K562 (cell line): ENCODE data around the gene SLC10A3. TPM values are rescaled to one million over a fixed set of nuclear protein-coding genes. Genes with fewer than 3 reads are reported as not detected.

ENCODE experiments used
- FOSL1 ChIP-seq: fragments of 200-800 bp; sonication (Bioruptor generic); conservative IDR thresholded peaks from 2 replicates; pipeline ENCODE4 v1.6.1; 2016; ENCODE audit warnings: missing genetic modification characterization, missing compliant biosample characterization
- PTTG1 ChIP-seq: fragments of 450-650 bp; IDR thresholded peaks from 2 replicates; pipeline ENCODE4 v1.6.1; 2016; ENCODE audit warnings: low read depth, mild to moderate bottlenecking, missing genetic modification characterization, missing compliant biosample characterization
- SMAD1 ChIP-seq: fragments of 150-350 bp; IDR thresholded peaks from 2 replicates; pipeline ENCODE4 v1.6.1; 2014; ENCODE audit warnings: low read length, low read depth; ENCODE audit not compliant: partially characterized antibody
- SMC3 ChIP-seq: conservative IDR thresholded peaks from 2 replicates; pipeline ENCODE4 v1.6.1; 2011; ENCODE audit warnings: low read depth, low read length, improper control_type of control experiment; ENCODE audit not compliant: insufficient read depth
- TCFL5 ChIP-seq: fragments of 250-450 bp; sonication (Bioruptor Pico); conservative IDR thresholded peaks from 2 replicates; pipeline ENCODE4 v1.6.1; 2021; ENCODE audit warnings: mild to moderate bottlenecking, moderate library complexity, matching md5 sums
- ZNF785 ChIP-seq: fragments of 250-450 bp; sonication (Bioruptor Pico); IDR thresholded peaks from 2 replicates; pipeline ENCODE4 v1.4.0; 2020; ENCODE audit warnings: mild to moderate bottlenecking
- polyA plus RNA-seq, 8 experiments: library from polyadenylated mRNA; depleted of rRNA in 4 of 8; stranded (reverse) in 5 of 8; unstranded in 3 of 8; fragments of >200 nt; fragmentation: Nextera tagmentation in 2 of 8; fragmentation: Illumina TruSeq in 1 of 8; extraction: Ambion mirVana in 2 of 8; extraction: Trizol in 1 of 8; gene quantifications; 2 replicates each; pipeline versions ENCODE4 v1.2.1 to v1.2.3, GENCODE V29; 2011 to 2014; ENCODE audit warnings: inconsistent platforms in 1 of 8, missing spikeins in 1 of 8
- total RNA-seq, 7 experiments: library from RNA; depleted of rRNA in 6 of 7; stranded (reverse); fragments of >200 nt in 6 of 7; fragmentation: Illumina TruSeq in 2 of 7; extraction: Trizol in 2 of 7; gene quantifications; 2 replicates each; pipeline versions ENCODE4 v1.2.1 to v1.2.3, GENCODE V29; 2011 to 2021; ENCODE audit warnings: low replicate concordance in 1 of 7
- TF ChIP-seq, protein P1 (sequence below): sonication (generic); formaldehyde crosslinking; IDR thresholded peaks from 2 replicates; pipeline ENCODE4 v1.8.1; 2023; ENCODE audit warnings: mild to moderate bottlenecking, missing genetic modification reagents
- TF ChIP-seq, protein P2 (sequence below): IDR thresholded peaks from 2 replicates; pipeline ENCODE4 v1.6.1; 2014; ENCODE audit warnings: antibody characterized with exemption
- TF ChIP-seq, protein P3 (sequence below), 2 experiments: fragments of 450-650 bp; IDR thresholded peaks; 2 replicates each; pipeline ENCODE4 v1.6.1; 2016; ENCODE audit warnings: mild to moderate bottlenecking in 2 of 2, borderline replicate concordance in 1 of 2, low read depth in 1 of 2, moderate library complexity in 1 of 2
- TF ChIP-seq, protein P4 (sequence below): fragments of 450-650 bp; IDR thresholded peaks from 2 replicates; pipeline ENCODE4 v1.6.1; 2016; ENCODE audit warnings: missing biosample characterization, missing genetic modification characterization

The SLC10A3 gene
- total and polyA plus RNA-seq, 9 of the 15 experiments (the other 6 are each of a cell fraction or from before 2014, with no cell fraction given), result 5.2 to 30.6 (median 16.7) TPM

DNA sequence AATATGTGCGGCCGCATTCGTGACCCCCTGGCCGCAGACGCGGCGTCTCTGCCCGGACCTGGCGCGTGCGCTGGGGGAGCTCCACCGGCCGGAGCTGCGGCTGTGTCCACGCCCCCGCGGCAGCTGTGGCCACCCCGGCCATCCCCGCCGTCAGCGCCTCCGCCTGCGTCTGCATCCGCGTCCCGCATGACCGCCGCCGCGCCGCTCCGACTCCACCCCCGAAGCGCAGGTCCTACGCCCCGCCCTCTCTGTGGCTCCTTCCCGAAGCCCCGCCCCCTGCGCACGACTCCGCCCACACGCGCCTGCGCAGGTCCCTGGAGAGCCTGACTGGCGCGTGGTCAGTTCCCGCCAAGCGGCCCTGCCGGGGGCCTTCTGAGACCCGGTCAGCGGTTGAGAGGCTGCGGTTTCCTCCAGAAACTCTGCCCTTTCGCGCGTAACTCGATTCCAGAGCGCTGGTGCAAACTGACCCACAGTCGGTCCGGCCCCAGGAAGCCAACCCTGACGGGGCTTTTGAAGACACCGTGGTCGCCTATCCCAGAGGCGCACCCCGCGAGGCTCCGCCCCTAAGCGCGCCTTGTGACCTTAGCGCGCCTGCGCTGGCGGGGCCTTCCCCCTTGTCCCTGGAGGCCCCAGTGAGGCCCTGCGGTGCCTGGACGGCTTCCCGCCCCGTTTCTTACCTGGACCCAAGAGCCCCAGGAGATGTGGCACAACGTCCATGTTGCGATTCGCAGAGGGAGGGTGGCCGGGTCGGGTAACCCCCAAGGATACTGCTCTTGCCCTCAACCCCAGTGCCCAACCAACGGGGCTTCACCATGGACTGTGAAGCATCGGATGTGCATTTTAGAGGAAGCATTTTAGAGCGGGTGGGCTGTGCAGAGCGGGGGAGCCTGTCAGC is 11.5 kb downstream of the SLC10A3 start, which contains the start of gene LAGE3 (continued):
- TF ChIP-seq, protein P1, sequence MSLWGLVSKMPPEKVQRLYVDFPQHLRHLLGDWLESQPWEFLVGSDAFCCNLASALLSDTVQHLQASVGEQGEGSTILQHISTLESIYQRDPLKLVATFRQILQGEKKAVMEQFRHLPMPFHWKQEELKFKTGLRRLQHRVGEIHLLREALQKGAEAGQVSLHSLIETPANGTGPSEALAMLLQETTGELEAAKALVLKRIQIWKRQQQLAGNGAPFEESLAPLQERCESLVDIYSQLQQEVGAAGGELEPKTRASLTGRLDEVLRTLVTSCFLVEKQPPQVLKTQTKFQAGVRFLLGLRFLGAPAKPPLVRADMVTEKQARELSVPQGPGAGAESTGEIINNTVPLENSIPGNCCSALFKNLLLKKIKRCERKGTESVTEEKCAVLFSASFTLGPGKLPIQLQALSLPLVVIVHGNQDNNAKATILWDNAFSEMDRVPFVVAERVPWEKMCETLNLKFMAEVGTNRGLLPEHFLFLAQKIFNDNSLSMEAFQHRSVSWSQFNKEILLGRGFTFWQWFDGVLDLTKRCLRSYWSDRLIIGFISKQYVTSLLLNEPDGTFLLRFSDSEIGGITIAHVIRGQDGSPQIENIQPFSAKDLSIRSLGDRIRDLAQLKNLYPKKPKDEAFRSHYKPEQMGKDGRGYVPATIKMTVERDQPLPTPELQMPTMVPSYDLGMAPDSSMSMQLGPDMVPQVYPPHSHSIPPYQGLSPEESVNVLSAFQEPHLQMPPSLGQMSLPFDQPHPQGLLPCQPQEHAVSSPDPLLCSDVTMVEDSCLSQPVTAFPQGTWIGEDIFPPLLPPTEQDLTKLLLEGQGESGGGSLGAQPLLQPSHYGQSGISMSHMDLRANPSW (CRISPR knock-in tag), result no peak
- TF ChIP-seq, protein P2, sequence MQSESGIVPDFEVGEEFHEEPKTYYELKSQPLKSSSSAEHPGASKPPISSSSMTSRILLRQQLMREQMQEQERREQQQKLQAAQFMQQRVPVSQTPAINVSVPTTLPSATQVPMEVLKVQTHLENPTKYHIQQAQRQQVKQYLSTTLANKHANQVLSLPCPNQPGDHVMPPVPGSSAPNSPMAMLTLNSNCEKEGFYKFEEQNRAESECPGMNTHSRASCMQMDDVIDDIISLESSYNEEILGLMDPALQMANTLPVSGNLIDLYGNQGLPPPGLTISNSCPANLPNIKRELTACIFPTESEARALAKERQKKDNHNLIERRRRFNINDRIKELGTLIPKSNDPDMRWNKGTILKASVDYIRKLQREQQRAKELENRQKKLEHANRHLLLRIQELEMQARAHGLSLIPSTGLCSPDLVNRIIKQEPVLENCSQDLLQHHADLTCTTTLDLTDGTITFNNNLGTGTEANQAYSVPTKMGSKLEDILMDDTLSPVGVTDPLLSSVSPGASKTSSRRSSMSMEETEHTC, result peak; percentile 45; the same call in 1 of the 2 replicates
- TF ChIP-seq, protein P3, sequence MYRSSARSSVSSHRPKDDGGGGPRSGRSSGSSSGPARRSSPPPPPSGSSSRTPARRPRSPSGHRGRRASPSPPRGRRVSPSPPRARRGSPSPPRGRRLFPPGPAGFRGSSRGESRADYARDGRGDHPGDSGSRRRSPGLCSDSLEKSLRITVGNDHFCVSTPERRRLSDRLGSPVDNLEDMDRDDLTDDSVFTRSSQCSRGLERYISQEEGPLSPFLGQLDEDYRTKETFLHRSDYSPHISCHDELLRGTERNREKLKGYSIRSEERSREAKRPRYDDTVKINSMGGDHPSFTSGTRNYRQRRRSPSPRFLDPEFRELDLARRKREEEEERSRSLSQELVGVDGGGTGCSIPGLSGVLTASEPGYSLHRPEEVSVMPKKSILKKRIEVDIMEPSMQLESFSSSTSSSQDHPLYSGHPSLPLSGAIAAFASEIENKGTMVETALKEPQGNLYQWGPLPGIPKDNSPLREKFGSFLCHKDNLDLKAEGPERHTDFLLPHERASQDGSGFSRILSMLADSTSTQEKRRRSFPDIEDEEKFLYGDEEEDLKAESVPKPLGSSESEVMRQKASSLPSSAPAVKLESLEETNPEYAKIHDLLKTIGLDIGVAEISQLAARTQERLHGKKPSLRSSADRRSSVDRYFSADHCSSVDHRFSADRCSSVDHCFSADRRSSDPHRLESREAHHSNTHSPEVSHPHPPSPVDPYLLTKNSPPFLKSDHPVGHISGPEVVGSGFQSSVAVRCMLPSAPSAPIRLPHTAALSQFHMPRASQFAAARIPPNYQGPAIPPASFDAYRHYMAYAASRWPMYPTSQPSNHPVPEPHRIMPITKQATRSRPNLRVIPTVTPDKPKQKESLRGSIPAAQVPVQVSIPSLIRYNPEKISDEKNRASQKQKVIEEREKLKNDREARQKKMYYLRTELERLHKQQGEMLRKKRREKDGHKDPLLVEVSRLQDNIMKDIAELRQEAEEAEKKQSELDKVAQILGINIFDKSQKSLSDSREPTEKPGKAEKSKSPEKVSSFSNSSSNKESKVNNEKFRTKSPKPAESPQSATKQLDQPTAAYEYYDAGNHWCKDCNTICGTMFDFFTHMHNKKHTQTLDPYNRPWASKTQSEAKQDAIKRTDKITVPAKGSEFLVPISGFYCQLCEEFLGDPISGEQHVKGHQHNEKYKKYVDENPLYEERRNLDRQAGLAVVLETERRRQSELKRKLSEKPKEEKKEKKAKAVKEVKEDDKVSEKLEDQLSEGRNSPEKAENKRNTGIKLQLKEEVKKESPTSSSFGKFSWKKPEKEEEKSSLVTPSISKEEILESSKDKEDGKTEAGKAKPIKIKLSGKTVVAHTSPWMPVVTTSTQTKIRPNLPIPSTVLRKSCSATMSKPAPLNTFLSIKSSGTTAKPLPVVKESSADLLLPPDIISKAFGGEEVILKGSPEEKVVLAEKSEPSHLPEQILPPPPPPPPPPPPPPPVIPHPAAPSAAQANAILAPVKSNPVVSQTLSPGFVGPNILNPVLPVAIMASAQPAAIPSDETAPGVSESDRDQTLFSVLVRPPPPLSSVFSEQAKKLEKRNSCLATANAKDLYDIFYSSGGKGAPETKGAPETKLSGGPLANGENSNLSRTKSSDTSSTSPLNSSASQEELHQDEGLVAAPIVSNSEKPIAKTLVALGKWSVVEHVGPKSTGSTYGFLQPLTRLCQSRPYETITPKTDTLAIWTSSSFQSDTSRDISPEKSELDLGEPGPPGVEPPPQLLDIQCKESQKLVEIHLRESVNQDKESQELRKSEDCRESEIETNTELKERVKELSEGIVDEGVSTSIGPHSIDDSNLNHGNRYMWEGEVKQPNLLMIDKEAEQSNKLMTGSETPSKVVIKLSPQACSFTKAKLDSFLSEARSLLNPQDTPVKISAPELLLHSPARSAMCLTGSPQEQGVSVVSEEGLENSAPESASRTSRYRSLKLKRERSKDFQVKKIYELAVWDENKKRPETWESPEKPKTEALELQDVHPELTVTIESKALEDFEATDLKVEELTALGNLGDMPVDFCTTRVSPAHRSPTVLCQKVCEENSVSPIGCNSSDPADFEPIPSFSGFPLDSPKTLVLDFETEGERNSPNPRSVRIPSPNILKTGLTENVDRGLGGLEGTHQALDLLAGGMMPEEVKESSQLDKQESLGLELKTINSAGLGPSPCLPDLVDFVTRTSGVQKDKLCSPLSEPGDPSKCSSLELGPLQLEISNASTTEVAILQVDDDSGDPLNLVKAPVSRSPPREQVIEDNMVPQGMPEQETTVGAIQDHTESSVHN (IDR thresholded peaks at IDR 0.05; ENCODE audit: borderline replicate concordance in 1 of 2, low read depth in 1 of 2), result no peak
- TF ChIP-seq TCFL5 (no peak), ZNF785 (CRISPR knock-in tag) (no peak), PTTG1 (tag) (no peak), FOSL1 (no peak), SMC3 (no peak), SMAD1 (no peak)
- TF ChIP-seq, protein P4, sequence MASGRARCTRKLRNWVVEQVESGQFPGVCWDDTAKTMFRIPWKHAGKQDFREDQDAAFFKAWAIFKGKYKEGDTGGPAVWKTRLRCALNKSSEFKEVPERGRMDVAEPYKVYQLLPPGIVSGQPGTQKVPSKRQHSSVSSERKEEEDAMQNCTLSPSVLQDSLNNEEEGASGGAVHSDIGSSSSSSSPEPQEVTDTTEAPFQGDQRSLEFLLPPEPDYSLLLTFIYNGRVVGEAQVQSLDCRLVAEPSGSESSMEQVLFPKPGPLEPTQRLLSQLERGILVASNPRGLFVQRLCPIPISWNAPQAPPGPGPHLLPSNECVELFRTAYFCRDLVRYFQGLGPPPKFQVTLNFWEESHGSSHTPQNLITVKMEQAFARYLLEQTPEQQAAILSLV, result no peak
